Measurements from ENCODE around the gene SBK1.

SBK1 gene

GRCh38 chr16:28310796-28311195, 18.5 kb downstream of the SBK1 start:
- Histone ChIP-seq H3K4me3 (ENCODE audit: low read depth in 1 of 2, low read length in 2 of 2) (no peak overlapping the region), H3K36me3 (ENCODE audit: insufficient read depth, low read length) (no peaks in the 10 kb centered on the region), H3K4me1 (ENCODE audit: insufficient read depth, low read length) (no peaks in the 10 kb centered on the region), H3K27ac (ENCODE audit: low read depth, low read length) (no peak overlapping the region), H3K9ac (ENCODE audit: low read length) (no peak overlapping the region), H3K9me3 (ENCODE audit: low read length) (no peaks in the 10 kb centered on the region), H3K27me3 (ENCODE audit: control insufficient read depth in 1 of 2, insufficient read depth in 2 of 2, low read length in 2 of 2) (no peaks in the 10 kb centered on the region)

GRCh38 chr16:28311413-28311812, 19.1 kb downstream of the SBK1 start:
- H3K4me1 ChIP-seq (ENCODE audit: insufficient read depth, low read length) = no peaks in the 10 kb centered on the region
- no peak overlapping the region for H3K9ac ChIP-seq (ENCODE audit: low read length)
- no peak overlapping the region for H3K27ac ChIP-seq (ENCODE audit: low read depth, low read length)

GRCh38 chr16:28311913-28312312, 19.6 kb downstream of the SBK1 start:
- Histone ChIP-seq H3K27ac (ENCODE audit: low read depth, low read length) (no peak overlapping the region), H3K4me3 (ENCODE audit: low read depth in 1 of 2, low read length in 2 of 2) (no peak overlapping the region), H3K27me3 (ENCODE audit: control insufficient read depth in 1 of 2, insufficient read depth in 2 of 2, low read length in 2 of 2) (no peaks in the 10 kb centered on the region), H3K4me1 (ENCODE audit: insufficient read depth, low read length) (no peaks in the 10 kb centered on the region), H3K9ac (ENCODE audit: low read length) (no peak overlapping the region), H3K9me3 (ENCODE audit: low read length) (no peaks in the 10 kb centered on the region), H3K36me3 (ENCODE audit: insufficient read depth, low read length) (no peaks in the 10 kb centered on the region)

More at GRCh38 chr16:28311413-28311812, 19.1 kb downstream of the SBK1 start:
- Histone ChIP-seq H3K36me3 (ENCODE audit: insufficient read depth, low read length) (no peaks in the 10 kb centered on the region), H3K27me3 (ENCODE audit: control insufficient read depth in 1 of 2, insufficient read depth in 2 of 2, low read length in 2 of 2) (no peaks in the 10 kb centered on the region), H3K4me3 (ENCODE audit: low read depth in 1 of 2, low read length in 2 of 2) (no peak overlapping the region), H3K9me3 (ENCODE audit: low read length) (no peaks in the 10 kb centered on the region)

- no peaks in the 10 kb centered on the region for H3K27me3 ChIP-seq (ENCODE audit: control insufficient read depth in 1 of 2, insufficient read depth in 2 of 2, low read length in 2 of 2)
- no peak overlapping the region for H3K27ac ChIP-seq (ENCODE audit: low read depth, low read length)
- H3K9ac ChIP-seq (ENCODE audit: low read length) = no peak overlapping the region
- H3K36me3 ChIP-seq (ENCODE audit: insufficient read depth, low read length) = no peaks in the 10 kb centered on the region
- no peaks in the 10 kb centered on the region for H3K9me3 ChIP-seq (ENCODE audit: low read length)
- no peaks in the 10 kb centered on the region for H3K4me1 ChIP-seq (ENCODE audit: insufficient read depth, low read length)
- no peak overlapping the region for H3K4me3 ChIP-seq (ENCODE audit: low read depth in 1 of 2, low read length in 2 of 2)
Observed at GRCh38 chr16:28312327-28312726, 20.0 kb downstream of the SBK1 start.

- Histone ChIP-seq H3K9me3 (ENCODE audit: low read length) (no peaks in the 10 kb centered on the region), H3K27me3 (ENCODE audit: control insufficient read depth in 1 of 2, insufficient read depth in 2 of 2, low read length in 2 of 2) (no peaks in the 10 kb centered on the region), H3K27ac (ENCODE audit: low read depth, low read length) (no peak overlapping the region), H3K4me1 (ENCODE audit: insufficient read depth, low read length) (no peaks in the 10 kb centered on the region), H3K36me3 (ENCODE audit: insufficient read depth, low read length) (no peaks in the 10 kb centered on the region), H3K9ac (ENCODE audit: low read length) (no peak overlapping the region), H3K4me3 (ENCODE audit: low read depth in 1 of 2, low read length in 2 of 2) (no peak overlapping the region)
Observed at GRCh38 chr16:28313587-28313986, 21.3 kb downstream of the SBK1 start.

- Histone ChIP-seq H3K4me3 (ENCODE audit: low read depth in 1 of 2, low read length in 2 of 2) (no peak overlapping the region), H3K36me3 (ENCODE audit: insufficient read depth, low read length) (no peaks in the 10 kb centered on the region), H3K27me3 (ENCODE audit: control insufficient read depth in 1 of 2, insufficient read depth in 2 of 2, low read length in 2 of 2) (no peaks in the 10 kb centered on the region), H3K4me1 (ENCODE audit: insufficient read depth, low read length) (no peaks in the 10 kb centered on the region), H3K9me3 (ENCODE audit: low read length) (no peaks in the 10 kb centered on the region), H3K9ac (ENCODE audit: low read length) (no peak overlapping the region), H3K27ac (ENCODE audit: low read depth, low read length) (no peak overlapping the region)
Observed at GRCh38 chr16:28316054-28316453, 23.7 kb downstream of the SBK1 start.

GRCh38 chr16:28317040-28317880, 24.9 kb downstream of the SBK1 start:
- no peak overlapping the region for H3K9ac ChIP-seq (ENCODE audit: low read length)
- H3K9me3 ChIP-seq (ENCODE audit: low read length) = no peaks in the 10 kb centered on the region
- no peaks in the 10 kb centered on the region for H3K4me1 ChIP-seq (ENCODE audit: insufficient read depth, low read length)
- H3K36me3 ChIP-seq (ENCODE audit: insufficient read depth, low read length) = no peaks in the 10 kb centered on the region
- no peak overlapping the region for H3K4me3 ChIP-seq (ENCODE audit: low read depth in 1 of 2, low read length in 2 of 2)
- no peak overlapping the region for H3K27ac ChIP-seq (ENCODE audit: low read depth, low read length)
- no peaks in the 10 kb centered on the region for H3K27me3 ChIP-seq (ENCODE audit: control insufficient read depth in 1 of 2, insufficient read depth in 2 of 2, low read length in 2 of 2)

GRCh38 chr16:28318042-28318744, 25.9 kb downstream of the SBK1 start:
- no peaks in the 10 kb centered on the region for H3K9me3 ChIP-seq (ENCODE audit: low read length)
- H3K27me3 ChIP-seq (ENCODE audit: control insufficient read depth in 1 of 2, insufficient read depth in 2 of 2, low read length in 2 of 2) = no peaks in the 10 kb centered on the region
- no peaks in the 10 kb centered on the region for H3K36me3 ChIP-seq (ENCODE audit: insufficient read depth, low read length)
- no peak overlapping the region for H3K27ac ChIP-seq (ENCODE audit: low read depth, low read length)
- no peaks in the 10 kb centered on the region for H3K4me1 ChIP-seq (ENCODE audit: insufficient read depth, low read length)
- H3K4me3 ChIP-seq (ENCODE audit: low read depth in 1 of 2, low read length in 2 of 2) = no peak overlapping the region
- no peak overlapping the region for H3K9ac ChIP-seq (ENCODE audit: low read length)

GRCh38 chr16:28319476-28320022, 27.2 kb downstream of the SBK1 start:
- Histone ChIP-seq H3K9ac (ENCODE audit: low read length) (no peak overlapping the region), H3K9me3 (ENCODE audit: low read length) (no peaks in the 10 kb centered on the region), H3K4me3 (ENCODE audit: low read depth in 1 of 2, low read length in 2 of 2) (no peak overlapping the region), H3K27me3 (ENCODE audit: control insufficient read depth in 1 of 2, insufficient read depth in 2 of 2, low read length in 2 of 2) (no peaks in the 10 kb centered on the region), H3K36me3 (ENCODE audit: insufficient read depth, low read length) (no peaks in the 10 kb centered on the region), H3K27ac (ENCODE audit: low read depth, low read length) (no peak overlapping the region), H3K4me1 (ENCODE audit: insufficient read depth, low read length) (no peaks in the 10 kb centered on the region)

GRCh38 chr16:28320023-28320561, 27.8 kb downstream of the SBK1 start:
- Histone ChIP-seq H3K27me3 (ENCODE audit: control insufficient read depth in 1 of 2, insufficient read depth in 2 of 2, low read length in 2 of 2) (no peaks in the 10 kb centered on the region), H3K9ac (ENCODE audit: low read length) (no peak overlapping the region), H3K4me3 (ENCODE audit: low read depth in 1 of 2, low read length in 2 of 2) (no peak overlapping the region), H3K9me3 (ENCODE audit: low read length) (no peaks in the 10 kb centered on the region), H3K4me1 (ENCODE audit: insufficient read depth, low read length) (no peaks in the 10 kb centered on the region), H3K36me3 (ENCODE audit: insufficient read depth, low read length) (no peaks in the 10 kb centered on the region), H3K27ac (ENCODE audit: low read depth, low read length) (no peak overlapping the region)

GRCh38 chr16:28320741-28321140, 28.4 kb downstream of the SBK1 start:
- Histone ChIP-seq H3K9ac (ENCODE audit: low read length) (no peak overlapping the region), H3K9me3 (ENCODE audit: low read length) (no peaks in the 10 kb centered on the region), H3K27ac (ENCODE audit: low read depth, low read length) (no peak overlapping the region), H3K27me3 (ENCODE audit: control insufficient read depth in 1 of 2, insufficient read depth in 2 of 2, low read length in 2 of 2) (no peaks in the 10 kb centered on the region), H3K4me3 (ENCODE audit: low read depth in 1 of 2, low read length in 2 of 2) (no peak overlapping the region), H3K36me3 (ENCODE audit: insufficient read depth, low read length) (no peaks in the 10 kb centered on the region), H3K4me1 (ENCODE audit: insufficient read depth, low read length) (no peaks in the 10 kb centered on the region)

Measured in muscle layer of colon (tissue), 2 donors.